ENCODE measurements around the gene CARMIL1. TPM values are rescaled to one million over a fixed set of nuclear protein-coding genes. Genes with fewer than 3 reads are reported as not detected.

CARMIL1 gene
- total RNA-seq, 4 donors from 2014 or later = 14.9 to 23.5 (median 20.3) TPM

DNA sequence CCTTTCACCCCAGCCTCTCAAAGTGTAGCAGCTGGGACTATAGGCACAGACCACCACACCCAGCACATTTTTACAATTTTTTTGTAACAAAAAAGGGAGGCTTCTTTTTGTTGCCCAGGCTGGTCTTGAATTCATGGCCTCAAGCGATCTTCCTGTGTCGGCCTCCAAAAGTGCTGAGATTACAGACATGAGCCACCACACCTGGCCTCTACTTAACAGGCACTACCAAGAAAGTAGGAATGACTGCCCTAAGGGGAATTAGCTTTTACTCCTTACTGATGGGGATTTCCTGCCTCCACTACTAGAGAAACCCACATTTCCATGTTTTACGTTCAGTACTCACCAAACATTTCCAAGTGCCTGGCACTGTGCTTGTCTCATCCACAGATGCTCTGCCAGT, 109.6 kb downstream of the CARMIL1 start:
- DNase-seq (ENCODE audit: low spot score in 2 of 2) = no peak
- intact Hi-C loops (cut with DNase I; ENCODE audit: low total_unique reads) = no loop called here
- no peak for TF ChIP-seq POLR2A (IDR thresholded peaks at IDR 0.05)
- no peak for TF ChIP-seq CTCF (IDR thresholded peaks at IDR 0.05)
- 56 to 59% methylated on average over 3 of the region's 3 CpGs for WGBS, 2 donors
- H3K4me3 ChIP-seq (ENCODE audit: low read depth, poor library complexity, severe bottlenecking) = no peak overlapping the region

- no peak for TF ChIP-seq POLR2A (IDR thresholded peaks at IDR 0.05)
- TF ChIP-seq CTCF (IDR thresholded peaks at IDR 0.05) = no peak
- WGBS, 2 donors = 15 to 34% methylated on average over 2 of the region's 2 CpGs
- DNase-seq (ENCODE audit: low spot score in 2 of 2) = no peak
- no peak overlapping the region for H3K4me3 ChIP-seq (ENCODE audit: low read depth, poor library complexity, severe bottlenecking)
- intact Hi-C loops (cut with DNase I; ENCODE audit: low total_unique reads) = no loop called here
Observed at GRCh38 chr6:25389471-25389870, 110.3 kb downstream of the CARMIL1 start.

DNA sequence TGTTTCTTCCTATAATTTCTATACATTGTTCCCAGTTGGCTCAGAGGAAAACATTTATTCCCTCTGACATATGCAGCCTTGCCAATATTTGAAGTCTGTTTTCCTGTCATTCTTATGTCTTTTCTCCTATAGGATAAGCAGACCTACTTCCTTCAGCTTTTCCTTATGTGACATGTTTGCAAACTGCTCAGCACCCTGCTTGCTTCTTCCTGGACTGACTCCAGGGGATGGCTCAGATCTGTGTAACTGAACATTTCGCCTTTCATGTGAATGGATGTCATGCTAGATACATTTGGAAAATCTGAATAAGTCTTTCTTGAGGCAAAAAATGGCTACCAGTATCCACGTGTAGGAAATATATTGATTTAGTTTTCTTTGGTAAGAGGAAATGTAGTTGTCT, 113.2 kb downstream of the CARMIL1 start:
- no peak overlapping the region for H3K4me3 ChIP-seq (ENCODE audit: low read depth, poor library complexity, severe bottlenecking)
- TF ChIP-seq POLR2A (IDR thresholded peaks at IDR 0.05) (no peak), CTCF (IDR thresholded peaks at IDR 0.05) (no peak)
- 36 to 47% methylated on average over 2 of the region's 2 CpGs for WGBS, 2 donors
- intact Hi-C loops (cut with DNase I; ENCODE audit: low total_unique reads) = no loop called here
- DNase-seq (ENCODE audit: low spot score in 2 of 2) = no peak

DNA sequence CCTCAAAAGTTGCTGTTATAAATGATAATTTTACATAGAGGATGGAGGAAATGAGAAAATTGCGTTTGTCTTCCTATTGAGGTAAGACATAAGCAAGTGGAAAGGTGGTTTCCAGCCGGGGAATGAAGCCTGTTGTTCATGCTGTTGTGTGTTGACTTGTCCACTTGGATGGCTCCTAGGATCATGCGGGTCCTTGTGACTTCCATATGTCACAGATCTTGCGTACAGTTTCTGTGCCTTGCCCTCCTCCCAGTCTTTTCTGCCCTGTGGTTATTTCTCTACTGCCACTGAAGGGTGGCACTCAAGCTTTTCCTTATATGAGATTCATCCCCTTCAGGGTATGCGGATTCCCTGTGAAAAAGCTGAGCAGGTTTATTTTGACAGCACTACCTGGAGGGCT, 116.6 kb downstream of the CARMIL1 start:
- DNase-seq (ENCODE audit: low spot score in 2 of 2) = no peak
- WGBS, 2 donors = 72 to 77% methylated on average over 5 of the region's 5 CpGs
- intact Hi-C loops (cut with DNase I; ENCODE audit: low total_unique reads) = no loop called here
- no peak for TF ChIP-seq POLR2A (IDR thresholded peaks at IDR 0.05)
- TF ChIP-seq CTCF (IDR thresholded peaks at IDR 0.05) = no peak
- H3K4me3 ChIP-seq (ENCODE audit: low read depth, poor library complexity, severe bottlenecking) = no peak overlapping the region

DNA sequence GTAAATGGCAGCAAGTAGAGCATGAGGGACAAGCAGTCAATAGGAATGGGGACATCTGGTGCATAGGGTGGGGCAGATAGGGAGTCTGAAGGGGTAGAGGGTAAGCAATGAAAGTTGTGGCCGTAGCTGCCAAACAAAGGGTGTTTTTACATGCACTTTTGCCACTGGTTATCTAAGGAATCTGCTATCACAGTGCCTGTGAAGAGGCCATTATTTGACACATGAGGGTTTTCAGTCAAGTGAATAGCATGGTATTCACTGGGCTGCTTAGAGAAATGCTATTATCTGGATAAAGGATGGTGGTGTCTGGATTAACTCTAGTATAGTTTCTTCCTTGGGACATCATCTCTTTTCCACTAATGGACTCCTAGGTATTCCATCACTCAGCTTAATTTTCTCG, 118.2 kb downstream of the CARMIL1 start:
- no peak for TF ChIP-seq POLR2A (IDR thresholded peaks at IDR 0.05)
- TF ChIP-seq CTCF (IDR thresholded peaks at IDR 0.05) = no peak
- 95 to 97% methylated on average over 2 of the region's 2 CpGs for whole genome bisulfite sequencing, 2 donors
- intact Hi-C loops (cut with DNase I; ENCODE audit: low total_unique reads) = no loop called here
- no peak for DNase-seq (ENCODE audit: low spot score in 2 of 2)
- no peak overlapping the region for H3K4me3 ChIP-seq (ENCODE audit: low read depth, poor library complexity, severe bottlenecking)

- intact Hi-C loops (cut with DNase I; ENCODE audit: low total_unique reads) = no loop called here
- H3K4me3 ChIP-seq (ENCODE audit: low read depth, poor library complexity, severe bottlenecking) = no peak overlapping the region
- TF ChIP-seq POLR2A (IDR thresholded peaks at IDR 0.05) (no peak), CTCF (IDR thresholded peaks at IDR 0.05) (no peak)
- DNase-seq (ENCODE audit: low spot score in 2 of 2) = no peak
- 88 to 90% methylated on average over 5 of the region's 5 CpGs for WGBS, 2 donors
Observed at GRCh38 chr6:25399885-25400284, 120.7 kb downstream of the CARMIL1 start.
